K562 (cell line): ENCODE data around the gene ZDHHC14. TPM values are rescaled to one million over a fixed set of nuclear protein-coding genes. Genes with fewer than 3 reads are reported as not detected.

ENCODE experiments used
- ATAC-seq: fragments of 200-7000 bp; cut with Tn5 transposase; 3 replicates; pipeline ENCODE4 v1.9.1; 2020; ENCODE audit warnings: moderate library complexity
- BruUV-seq: library from RNA; stranded (reverse); fragments of 400-500 nt; replicated peaks from 2 replicates; lab custom pipeline; 2021; lab: Mats Ljungman, UMichigan
- CTCF ChIA-PET: fragments of 300-600 bp; formaldehyde crosslinking; extraction: SDS; loops from one replicate; lab custom pipeline; 2021; ENCODE audit warnings: low intra/inter-chr PET ratio; lab: Yijun Ruan, JAX
- POLR2A ChIA-PET: fragments of 300-600, 350-650 bp; sonication (Branson Sonifier 250); formaldehyde crosslinking; extraction: SDS; loops from one replicate; lab custom pipeline; 2021; ENCODE audit warnings: antibody characterized with exemption, inconsistent platforms; lab: Yijun Ruan, JAX
- DNase-seq, 4 experiments: peaks; one replicate each; pipeline versions ENCODE4 v3.0.0 to v3.0.0-alpha.2; 2011 to 2018; ENCODE audit warnings: low spot score in 3 of 4, mixed read lengths in 3 of 4; ENCODE audit errors: extremely low read depth in 1 of 4
- FAIRE-seq: peaks from 2 replicates; lab custom pipeline; 2011; peaks lifted over from hg19 to GRCh38; lab: Jason Lieb, UNC
- H2AFZ ChIP-seq: 2 replicates; pipeline ENCODE4 v1.6.0; 2011; ENCODE audit warnings: low read depth, low read length, control low read depth, inconsistent platforms
- H3K27ac ChIP-seq: fragments of 200-600 bp; 3 replicates; pipeline ENCODE4 v1.8.0; 2011; ENCODE audit warnings: low read depth, mild to moderate bottlenecking, control low read depth, inconsistent platforms, low read length, moderate library complexity, mixed read lengths; ENCODE audit errors: extremely low read depth
- H3K27me3 ChIP-seq, 2 experiments: fragments of 300-600 bp in 1 of 2; 2 replicates in 1 of 2; 3 replicates in 1 of 2; pipeline versions ENCODE4 v1.6.0 to v1.8.0; 2011; ENCODE audit warnings: inconsistent platforms in 2 of 2, low read length in 2 of 2, mild to moderate bottlenecking in 1 of 2, mixed read lengths in 1 of 2, moderate library complexity in 1 of 2; ENCODE audit not compliant: control insufficient read depth in 2 of 2, insufficient read depth in 2 of 2
- H3K36me3 ChIP-seq: fragments of 300-600 bp; 3 replicates; pipeline ENCODE4 v1.8.0; 2011; ENCODE audit warnings: mild to moderate bottlenecking, low read length, inconsistent platforms; ENCODE audit not compliant: control insufficient read depth, insufficient read depth
- H3K4me1 ChIP-seq, 2 experiments: fragments of 200-600 bp in 1 of 2; replicated peaks in 1 of 2; 2 replicates in 1 of 2; 3 replicates in 1 of 2; pipeline versions ENCODE4 v1.5.1 to v1.8.0; 2011; ENCODE audit warnings: inconsistent platforms in 2 of 2, low read length in 2 of 2, mild to moderate bottlenecking in 1 of 2, mixed read lengths in 1 of 2, moderate library complexity in 1 of 2; ENCODE audit not compliant: control insufficient read depth in 2 of 2, insufficient read depth in 2 of 2
- H3K4me2 ChIP-seq: 2 replicates; pipeline ENCODE4 v1.6.1; 2011; ENCODE audit warnings: low read length, control low read depth, inconsistent platforms, mixed read lengths; ENCODE audit not compliant: insufficient read depth
- H3K4me3 ChIP-seq: fragments of 200-600 bp; sonication (generic), shearing (Covaris generic); 2 replicates; pipeline ENCODE4 v1.5.1; 2016; ENCODE audit warnings: control low read depth, inconsistent platforms
- H3K79me2 ChIP-seq: fragments of 200-600 bp; 3 replicates; pipeline ENCODE4 v1.8.0; 2011; ENCODE audit warnings: low read length, inconsistent platforms; ENCODE audit not compliant: control insufficient read depth, insufficient read depth
- H3K9ac ChIP-seq, 2 experiments: 2 replicates each; pipeline versions ENCODE4 v1.6.0 to v1.6.1; 2011; ENCODE audit warnings: low read depth in 2 of 2, low read length in 2 of 2, control low read depth in 1 of 2, inconsistent platforms in 1 of 2, mild to moderate bottlenecking in 1 of 2, mixed read lengths in 1 of 2; ENCODE audit not compliant: insufficient read depth in 1 of 2
- H3K9me1 ChIP-seq: one replicate; pipeline ENCODE4 v1.6.0; 2011; ENCODE audit warnings: inconsistent platforms, mild to moderate bottlenecking, low read length, moderate library complexity; ENCODE audit not compliant: control insufficient read depth, insufficient read depth
- H3K9me3 ChIP-seq: replicated peaks from 2 replicates; pipeline ENCODE4 v1.5.1; 2011; ENCODE audit warnings: low read depth, low read length, inconsistent platforms; ENCODE audit not compliant: control insufficient read depth, insufficient read depth
- H4K20me1 ChIP-seq: replicated peaks from 2 replicates; pipeline ENCODE4 v1.6.1; 2011; ENCODE audit warnings: low read length, inconsistent platforms, mixed read lengths; ENCODE audit not compliant: control insufficient read depth, insufficient read depth
- MECOM ChIP-seq: fragments of 250-450 bp; sonication (Bioruptor Pico); IDR thresholded peaks from 2 replicates; pipeline ENCODE4 v1.8.0; 2022; ENCODE audit warnings: inconsistent platforms
- PHTF2 ChIP-seq: fragments of 250-450 bp; sonication (Bioruptor Pico); IDR thresholded peaks from 2 replicates; pipeline ENCODE4 v1.5.0; 2021; ENCODE audit warnings: mild to moderate bottlenecking
- RAD21 ChIP-seq, 2 experiments: fragments of 250-450 bp in 1 of 2; fragments of 450-650 bp in 1 of 2; sonication (Bioruptor Pico) in 1 of 2; formaldehyde crosslinking in 1 of 2; IDR thresholded peaks in 1 of 2; conservative IDR thresholded peaks in 1 of 2; 2 replicates each; pipeline versions ENCODE4 v1.4.0 to v1.8.0; 2020 to 2022; ENCODE audit warnings: mild to moderate bottlenecking in 2 of 2, moderate library complexity in 1 of 2
- XRCC3 ChIP-seq: fragments of 450-650 bp; IDR thresholded peaks from 2 replicates; pipeline ENCODE4 v1.6.1; 2017; ENCODE audit warnings: mild to moderate bottlenecking, moderate library complexity
- ZEB2 ChIP-seq: fragments of 450-650 bp; IDR thresholded peaks from 2 replicates; pipeline ENCODE4 v1.6.1; 2016
- ZNF696 ChIP-seq: fragments of 250-450 bp; sonication (Bioruptor Pico); conservative IDR thresholded peaks from 2 replicates; pipeline ENCODE4 v1.4.0; 2020; ENCODE audit warnings: mild to moderate bottlenecking, moderate library complexity
- ZNF79 ChIP-seq: fragments of 250-450 bp; sonication (Bioruptor Pico); IDR thresholded peaks from 2 replicates; pipeline ENCODE4 v1.4.0; 2020; ENCODE audit warnings: low read depth, mild to moderate bottlenecking, moderate library complexity
- WGBS: fragments of 100-300 bp; shearing (Covaris generic); methylation state at CpG from one replicate; pipeline ENCODE4 v1.1.6; 2016; ENCODE audit warnings: low coverage, mixed read lengths; ENCODE audit not compliant: insufficient coverage; ENCODE audit errors: missing lambda C conversion rate; 5-methylcytosine and 5-hydroxymethylcytosine counted together
- in situ Hi-C: fragments of 300-500 bp; cut with MboI; formaldehyde crosslinking; loops from 4 replicates; pipeline ENCODE4 v1.15.0; 2018; ENCODE audit warnings: inconsistent platforms, mixed read lengths
- intact Hi-C: fragments of 100-400 bp; cut with micrococcal nuclease; formaldehyde crosslinking; loops from 2 replicates; pipeline ENCODE4 v1.14.2; 2022
- polyA plus RNA-seq, 8 experiments: library from polyadenylated mRNA; depleted of rRNA in 4 of 8; stranded (reverse) in 5 of 8; unstranded in 3 of 8; fragments of >200 nt; fragmentation: Nextera tagmentation in 2 of 8; fragmentation: Illumina TruSeq in 1 of 8; extraction: Ambion mirVana in 2 of 8; extraction: Trizol in 1 of 8; gene quantifications; 2 replicates each; pipeline versions ENCODE4 v1.2.1 to v1.2.3, GENCODE V29; 2011 to 2014; ENCODE audit warnings: inconsistent platforms in 1 of 8, missing spikeins in 1 of 8
- total RNA-seq, 7 experiments: library from RNA; depleted of rRNA in 6 of 7; stranded (reverse); fragments of >200 nt in 6 of 7; fragmentation: Illumina TruSeq in 2 of 7; extraction: Trizol in 2 of 7; gene quantifications; 2 replicates each; pipeline versions ENCODE4 v1.2.1 to v1.2.3, GENCODE V29; 2011 to 2021; ENCODE audit warnings: low replicate concordance in 1 of 7
- TF ChIP-seq, protein P1 (sequence below): fragments of 450-650 bp; formaldehyde crosslinking; IDR thresholded peaks from 2 replicates; pipeline ENCODE4 v1.4.0; 2020; ENCODE audit warnings: mild to moderate bottlenecking, mixed read lengths

The ZDHHC14 gene
- total and polyA plus RNA-seq, 9 of the 15 experiments (the other 6 are each of a cell fraction or from before 2014, with no cell fraction given) = 0.92 to 23.1 (median 13.8) TPM

DNA sequence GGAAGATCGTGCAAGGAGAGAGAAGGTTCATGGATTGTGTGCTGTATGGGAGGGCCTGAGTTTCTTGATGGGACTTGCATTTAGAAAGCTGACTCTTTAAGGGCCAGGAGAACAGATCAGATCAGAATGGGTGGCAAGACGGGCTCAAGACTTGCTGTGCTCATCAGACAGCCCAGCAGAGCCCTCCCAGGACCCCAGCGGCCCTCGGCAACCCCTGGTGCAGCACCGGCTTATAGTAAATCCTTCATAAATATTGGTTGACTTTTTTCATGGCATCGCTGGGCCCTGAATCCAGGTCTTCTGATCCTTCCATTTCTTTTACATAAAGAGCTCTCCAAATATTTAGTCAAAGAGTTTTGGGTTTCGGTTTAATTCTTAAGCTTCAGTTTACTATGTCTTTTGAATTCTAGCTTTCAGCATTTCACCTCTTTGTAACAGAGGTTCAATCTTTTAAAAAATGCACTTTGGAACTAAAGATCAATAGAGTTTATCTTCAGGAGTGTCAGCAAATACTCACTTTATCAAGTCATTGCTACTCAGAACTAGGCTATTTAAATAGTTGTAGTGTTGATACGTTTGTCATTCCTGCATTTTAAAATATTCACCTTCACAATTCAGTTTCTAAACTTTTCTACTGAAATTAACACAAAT is 205.6 kb downstream of the ZDHHC14 start:
- Histone ChIP-seq H3K9me3 (peaks cover 12% of the 10 kb centered on the region), H2AFZ (no peak overlapping the region), H3K36me3 (no peaks in the 10 kb centered on the region; the same call in 2 of the 3 replicates), H3K27ac (no peak overlapping the region), H3K9me1 (no peaks in the 10 kb centered on the region), H3K4me2 (no peak overlapping the region), H3K79me2 (no peaks in the 10 kb centered on the region), H3K4me1 (no peaks in the 10 kb centered on the region), H3K9ac (no peak overlapping the region), H3K4me3 (no peak overlapping the region), H4K20me1 (no peaks in the 10 kb centered on the region), H3K27me3 (no peaks in the 10 kb centered on the region)
- ATAC-seq (no peak), DNase-seq (no peak), FAIRE-seq (no peak)
- POLR2A ChIA-PET = interaction anchor here (0.6 kb wide), 1 partner anchor 56 kb away, joined by 4 read pairs; no protein-coding TSS in a partner anchor
- CTCF ChIA-PET = no interaction called here
- in situ Hi-C loops (no loop called here), intact Hi-C loops (no loop called here)
- WGBS = 69% methylated on average over 8 of the region's 8 CpGs
- no TSS peak for BruUV-seq
- TF ChIP-seq ZNF696 (no peak), MECOM (CRISPR knock-in tag) (no peak), ZNF79 (CRISPR knock-in tag) (no peak), PHTF2 (no peak), RAD21 (CRISPR knock-in tag; conservative IDR thresholded peaks at IDR 0.05 in 1 of 2, IDR thresholded peaks at IDR 0.05 in 1 of 2) (no peak), XRCC3 (no peak), ZEB2 (no peak)
- TF ChIP-seq, protein P1, sequence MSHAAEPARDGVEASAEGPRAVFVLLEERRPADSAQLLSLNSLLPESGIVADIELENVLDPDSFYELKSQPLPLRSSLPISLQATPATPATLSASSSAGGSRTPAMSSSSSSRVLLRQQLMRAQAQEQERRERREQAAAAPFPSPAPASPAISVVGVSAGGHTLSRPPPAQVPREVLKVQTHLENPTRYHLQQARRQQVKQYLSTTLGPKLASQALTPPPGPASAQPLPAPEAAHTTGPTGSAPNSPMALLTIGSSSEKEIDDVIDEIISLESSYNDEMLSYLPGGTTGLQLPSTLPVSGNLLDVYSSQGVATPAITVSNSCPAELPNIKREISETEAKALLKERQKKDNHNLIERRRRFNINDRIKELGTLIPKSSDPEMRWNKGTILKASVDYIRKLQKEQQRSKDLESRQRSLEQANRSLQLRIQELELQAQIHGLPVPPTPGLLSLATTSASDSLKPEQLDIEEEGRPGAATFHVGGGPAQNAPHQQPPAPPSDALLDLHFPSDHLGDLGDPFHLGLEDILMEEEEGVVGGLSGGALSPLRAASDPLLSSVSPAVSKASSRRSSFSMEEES (CRISPR knock-in tag) = no peak
- TF ChIP-seq, all 486 proteins: peak for 0
